Nephron progenitor cell (in vitro differentiated cells): ENCODE measurements around the gene C2orf72.

Experiments used
- DNase-seq: peaks from one replicate; pipeline ENCODE4 v3.0.0; 2021
- H3K27ac Mint-ChIP-seq: 2 replicates; pipeline ENCODE4 v1.8.0; 2021; ENCODE audit warnings: mild to moderate bottlenecking, moderate library complexity, mixed read lengths
- H3K27me3 Mint-ChIP-seq: 2 replicates; pipeline ENCODE4 v1.8.0; 2021; ENCODE audit warnings: mild to moderate bottlenecking, low read depth, mixed read lengths; ENCODE audit not compliant: poor library complexity
- H3K36me3 Mint-ChIP-seq: 2 replicates; pipeline ENCODE4 v1.8.0; 2021; ENCODE audit warnings: low read depth, mixed read lengths
- H3K4me1 Mint-ChIP-seq: 2 replicates; pipeline ENCODE4 v1.8.0; 2021; ENCODE audit warnings: mixed read lengths
- H3K4me3 Mint-ChIP-seq: 2 replicates; pipeline ENCODE4 v1.8.0; 2021; ENCODE audit warnings: mild to moderate bottlenecking, moderate library complexity, mixed read lengths
- H3K9me3 Mint-ChIP-seq: 2 replicates; pipeline ENCODE4 v1.8.0; 2021; ENCODE audit warnings: mild to moderate bottlenecking, moderate library complexity, mixed read lengths
- TF ChIP-seq, protein P1 (sequence below): fragments of 200-600 bp; sonication (generic); IDR thresholded peaks from 2 replicates; pipeline ENCODE4 v1.5.0; 2021; ENCODE audit warnings: antibody characterized with exemption

Gene C2orf72

GRCh38 chr2:231088754-231089153, 51.4 kb downstream of the C2orf72 start:
- Mint-ChIP-seq H3K27ac (no peak overlapping the region), H3K36me3 (peaks cover 81% of the 10 kb centered on the region), H3K4me1 (no peaks in the 10 kb centered on the region), H3K27me3 (no peaks in the 10 kb centered on the region), H3K4me3 (no peak overlapping the region), H3K9me3 (peaks cover 5% of the 10 kb centered on the region)
- TF ChIP-seq, protein P1, sequence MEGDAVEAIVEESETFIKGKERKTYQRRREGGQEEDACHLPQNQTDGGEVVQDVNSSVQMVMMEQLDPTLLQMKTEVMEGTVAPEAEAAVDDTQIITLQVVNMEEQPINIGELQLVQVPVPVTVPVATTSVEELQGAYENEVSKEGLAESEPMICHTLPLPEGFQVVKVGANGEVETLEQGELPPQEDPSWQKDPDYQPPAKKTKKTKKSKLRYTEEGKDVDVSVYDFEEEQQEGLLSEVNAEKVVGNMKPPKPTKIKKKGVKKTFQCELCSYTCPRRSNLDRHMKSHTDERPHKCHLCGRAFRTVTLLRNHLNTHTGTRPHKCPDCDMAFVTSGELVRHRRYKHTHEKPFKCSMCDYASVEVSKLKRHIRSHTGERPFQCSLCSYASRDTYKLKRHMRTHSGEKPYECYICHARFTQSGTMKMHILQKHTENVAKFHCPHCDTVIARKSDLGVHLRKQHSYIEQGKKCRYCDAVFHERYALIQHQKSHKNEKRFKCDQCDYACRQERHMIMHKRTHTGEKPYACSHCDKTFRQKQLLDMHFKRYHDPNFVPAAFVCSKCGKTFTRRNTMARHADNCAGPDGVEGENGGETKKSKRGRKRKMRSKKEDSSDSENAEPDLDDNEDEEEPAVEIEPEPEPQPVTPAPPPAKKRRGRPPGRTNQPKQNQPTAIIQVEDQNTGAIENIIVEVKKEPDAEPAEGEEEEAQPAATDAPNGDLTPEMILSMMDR = no peak
- no peak for DNase-seq

- TF ChIP-seq, protein P1 = no peak
- peaks cover 96% of the 10 kb centered on the region for H3K36me3 Mint-ChIP-seq
- H3K9me3 Mint-ChIP-seq = peaks cover 26% of the 10 kb centered on the region
- H3K27ac Mint-ChIP-seq = no peak overlapping the region
- H3K4me1 Mint-ChIP-seq = no peaks in the 10 kb centered on the region
- no peaks in the 10 kb centered on the region for H3K27me3 Mint-ChIP-seq
- no peak for DNase-seq
- H3K4me3 Mint-ChIP-seq = no peak overlapping the region
Observed at GRCh38 chr2:231093933-231094332, 56.6 kb downstream of the C2orf72 start.

- no peak for DNase-seq
- Mint-ChIP-seq H3K9me3 (peaks cover 35% of the 10 kb centered on the region), H3K27me3 (no peaks in the 10 kb centered on the region), H3K4me1 (no peaks in the 10 kb centered on the region), H3K4me3 (no peak overlapping the region), H3K27ac (no peak overlapping the region), H3K36me3 (peaks cover 99% of the 10 kb centered on the region)
- TF ChIP-seq, protein P1 = no peak
Observed at GRCh38 chr2:231094736-231095346, 57.5 kb downstream of the C2orf72 start.
